ENCODE results near the gene GHR. TPM values are rescaled to one million over a fixed set of nuclear protein-coding genes. Genes with fewer than 3 reads are reported as not detected.

Gene GHR
- total RNA-seq, 1 experiment from 2014 or later = 0.05 TPM

- Histone ChIP-seq H3K27ac (ENCODE audit: low read length) (no peak overlapping the region), H3K27me3 (ENCODE audit: control insufficient read depth, insufficient read depth, low read length) (peaks cover 4% of the 10 kb centered on the region), H3K9me3 (ENCODE audit: control insufficient read depth, insufficient read depth, low read depth, low read length) (no peaks in the 10 kb centered on the region), H3K36me3 (ENCODE audit: control insufficient read depth, insufficient read depth, low read length) (no peaks in the 10 kb centered on the region), H3K4me1 (ENCODE audit: control insufficient read depth, insufficient read depth, low read length) (no peaks in the 10 kb centered on the region), H3K4me3 (ENCODE audit: low read depth in 2 of 2, low read length in 2 of 2) (no peak overlapping the region)
- CTCF ChIA-PET = no interaction called here
- TF ChIP-seq SIN3A (IDR thresholded peaks at IDR 0.05; ENCODE audit: borderline replicate concordance, insufficient read depth, low read depth, low read length) (no peak), TCF7L2 (IDR thresholded peaks at IDR 0.05; ENCODE audit: low read depth, low read length) (no peak), CTCF (IDR thresholded peaks at IDR 0.05) (no peak), REST (IDR thresholded peaks at IDR 0.05; ENCODE audit: insufficient read depth in 1 of 2, low read depth in 2 of 2, low read length in 1 of 2) (no peak), POLR2AphosphoS5 (IDR thresholded peaks at IDR 0.05; ENCODE audit: low read depth, low read length) (no peak)
- in situ Hi-C loops (cut with HindIII; ENCODE audit: low pct_unique_long_range_greater_than_20kb, low sequenced_read_pairs) = no loop called here
- no TSS peak for BruUV-seq (replicated peaks)
- DNase-seq (ENCODE audit: low read depth, low spot score) (no peak), ATAC-seq (no peak)
- POLR2A ChIA-PET = no interaction called here
- intact Hi-C loops (cut with micrococcal nuclease; ENCODE audit: unreplicated experiment) = no loop called here
These were observed 181.0 kb downstream of the GHR start for GRCh38 chr5:42604171-42604711.

GRCh38 chr5:42605490-42605889 lies 182.3 kb downstream of the GHR start:
- peaks cover 4% of the 10 kb centered on the region for H3K27me3 ChIP-seq (ENCODE audit: control insufficient read depth, insufficient read depth, low read length)
- in situ Hi-C loops (cut with HindIII; ENCODE audit: low pct_unique_long_range_greater_than_20kb, low sequenced_read_pairs) (no loop called here), intact Hi-C loops (cut with micrococcal nuclease; ENCODE audit: unreplicated experiment) (no loop called here)
- DNase-seq (ENCODE audit: low read depth, low spot score) (no peak), ATAC-seq (no peak)
- CTCF ChIA-PET = no interaction called here
- TF ChIP-seq TCF7L2 (IDR thresholded peaks at IDR 0.05; ENCODE audit: low read depth, low read length) = no peak
- no peak for TF ChIP-seq CTCF (IDR thresholded peaks at IDR 0.05)
- no peak for TF ChIP-seq SIN3A (IDR thresholded peaks at IDR 0.05; ENCODE audit: borderline replicate concordance, insufficient read depth, low read depth, low read length)
- TF ChIP-seq POLR2AphosphoS5 (IDR thresholded peaks at IDR 0.05; ENCODE audit: low read depth, low read length) = no peak
- TF ChIP-seq REST (IDR thresholded peaks at IDR 0.05; ENCODE audit: insufficient read depth in 1 of 2, low read depth in 2 of 2, low read length in 1 of 2) = no peak
- H3K4me1 ChIP-seq (ENCODE audit: control insufficient read depth, insufficient read depth, low read length) = no peaks in the 10 kb centered on the region
- H3K4me3 ChIP-seq (ENCODE audit: low read depth in 2 of 2, low read length in 2 of 2) = no peak overlapping the region
- H3K36me3 ChIP-seq (ENCODE audit: control insufficient read depth, insufficient read depth, low read length) = no peaks in the 10 kb centered on the region
- H3K9me3 ChIP-seq (ENCODE audit: control insufficient read depth, insufficient read depth, low read depth, low read length) = no peaks in the 10 kb centered on the region
- no TSS peak for BruUV-seq (replicated peaks)
- H3K27ac ChIP-seq (ENCODE audit: low read length) = no peak overlapping the region
- POLR2A ChIA-PET = no interaction called here

Data from Panc1 (cell line).